ENCODE data around the gene PHPT1.
"Not testable (repeated sequence)": the region's sequence is repeated elsewhere in the genome, so short reads cannot be mapped to it uniquely, and the experiment has no call there.

Gene PHPT1

GRCh38 chr9:136861874-136862457 is 12.8 kb downstream of the PHPT1 start:
- no peak for DNase-seq

- DNase-seq: no peak
Observed at GRCh38 chr9:136862849-136863622, 13.8 kb downstream of the PHPT1 start.

GRCh38 chr9:136863623-136864273 is 14.5 kb downstream of the PHPT1 start:
- DNase-seq: no peak

GRCh38 chr9:136865041-136865767 is 16.0 kb downstream of the PHPT1 start:
- no peak for DNase-seq

- DNase-seq: no peak
Observed at GRCh38 chr9:136865768-136866103, 16.5 kb downstream of the PHPT1 start.

GRCh38 chr9:136866898-136867421 is 17.8 kb downstream of the PHPT1 start:
- not testable (repeated sequence) for DNase-seq

- no peak for DNase-seq
Observed at GRCh38 chr9:136867480-136867879, 18.3 kb downstream of the PHPT1 start.

- no peak for DNase-seq
Observed at GRCh38 chr9:136867917-136868316, 18.7 kb downstream of the PHPT1 start.

GRCh38 chr9:136868644-136869043 is 19.4 kb downstream of the PHPT1 start:
- DNase-seq: no peak

GRCh38 chr9:136869611-136870010 is 20.4 kb downstream of the PHPT1 start:
- DNase-seq: not testable (repeated sequence)

GRCh38 chr9:136875155-136875554 is 25.9 kb downstream of the PHPT1 start:
- DNase-seq: no peak

- no peak for DNase-seq
Observed at GRCh38 chr9:136876476-136876875, 27.3 kb downstream of the PHPT1 start.

GRCh38 chr9:136880651-136881050 is 31.4 kb downstream of the PHPT1 start:
- DNase-seq: no peak

- DNase-seq: no peak
Observed at GRCh38 chr9:136881691-136882108, 32.5 kb downstream of the PHPT1 start.

- peak; percentile 71 for DNase-seq
Observed at GRCh38 chr9:136882109-136882946, 33.1 kb downstream of the PHPT1 start.

- not testable (repeated sequence) for DNase-seq
Observed at GRCh38 chr9:136882947-136883283, 33.7 kb downstream of the PHPT1 start.

GRCh38 chr9:136883670-136884069 is 34.5 kb downstream of the PHPT1 start:
- DNase-seq: not testable (repeated sequence)

- peak; percentile 98 for DNase-seq
Observed at GRCh38 chr9:136885950-136886578, 36.9 kb downstream of the PHPT1 start, which contains the start of gene TRAF2. TRAF2 (plus strand) TSS chr9:136886516; CDS start chr9:136898741, 12,225 bp downstream.

- peak; percentile 88 for DNase-seq
Observed at GRCh38 chr9:136886610-136887597, 37.7 kb downstream of the PHPT1 start.

- no peak for DNase-seq
Observed at GRCh38 chr9:136888454-136888853, 39.2 kb downstream of the PHPT1 start.
